ENCODE data around the gene TMEM41B. TPM values are rescaled to one million over a fixed set of nuclear protein-coding genes. Genes with fewer than 3 reads are reported as not detected.
A peak's percentile ranks its signal among the peaks of the same experiment; 100 is the strongest.

Gene TMEM41B
- polyA plus RNA-seq, 2 donors = 12.2 to 19.4 TPM

- Histone ChIP-seq H3K36me3 (ENCODE audit: control insufficient read depth in 2 of 2, insufficient read depth in 2 of 2, low read length in 1 of 2) (no peaks in the 10 kb centered on the region), H3K4me1 (ENCODE audit: control insufficient read depth in 2 of 2, insufficient read depth in 2 of 2, low read length in 1 of 2) (no peaks in the 10 kb centered on the region), H3K27me3 (ENCODE audit: control insufficient read depth in 1 of 2, insufficient read depth in 2 of 2, low read length in 2 of 2) (no peaks in the 10 kb centered on the region), H3K27ac (ENCODE audit: low read depth in 2 of 2, low read length in 1 of 2) (no peak overlapping the region), H3K4me3 (ENCODE audit: low read depth in 1 of 2, low read length in 2 of 2) (no peak overlapping the region), H3K9me3 (ENCODE audit: control insufficient read depth in 2 of 2, insufficient read depth in 1 of 2, low read depth in 1 of 2, low read length in 1 of 2) (no peaks in the 10 kb centered on the region)
- 70 to 78% methylated on average over 8 of the region's 8 CpGs for WGBS, 2 donors
Observed at GRCh38 chr11:9274499-9275258, 39.7 kb downstream of the TMEM41B start.

DNA sequence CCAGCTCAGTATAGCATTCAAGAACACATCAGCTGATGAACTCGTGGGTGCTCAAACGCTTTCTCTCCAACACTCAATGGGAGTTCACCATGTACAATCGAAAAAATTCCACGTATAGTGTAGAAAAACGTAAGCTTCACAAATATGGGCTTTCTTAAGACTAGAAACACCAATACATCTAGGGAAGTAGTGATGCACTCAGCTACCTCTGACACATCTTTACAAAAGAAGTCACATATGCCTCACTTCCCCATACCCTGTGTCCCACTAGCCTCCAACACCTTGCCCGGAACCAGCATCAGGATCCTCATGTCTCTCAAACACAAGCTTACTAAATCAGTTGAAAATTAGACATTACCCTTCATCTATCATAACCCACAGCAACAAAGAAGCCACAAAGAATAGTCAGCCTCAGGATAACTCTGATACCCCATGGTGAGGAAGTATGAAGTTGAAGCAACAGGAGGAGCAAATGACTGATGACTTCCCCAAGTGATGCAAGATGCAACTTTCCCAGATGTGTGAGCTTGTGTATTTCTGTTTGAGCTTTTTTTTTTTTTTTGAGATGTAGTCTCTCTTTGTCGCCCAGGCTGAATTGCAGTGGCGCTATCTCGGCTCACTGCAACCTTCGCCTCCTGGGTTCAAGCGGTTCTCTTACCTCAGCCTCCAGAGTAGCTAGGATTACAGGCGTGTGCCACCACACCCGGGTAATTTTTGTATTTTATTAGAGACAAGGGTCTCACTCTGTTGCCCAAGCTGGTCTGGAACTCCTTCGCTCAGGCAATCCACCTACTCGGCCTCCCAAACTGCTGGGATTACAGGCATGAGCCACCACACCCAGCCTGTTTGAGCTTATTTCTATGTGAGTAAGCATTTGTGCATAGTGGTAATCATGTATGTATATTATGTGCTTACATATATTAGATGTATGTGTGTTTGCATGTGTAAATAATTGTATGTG, 40.7 kb downstream of the TMEM41B start:
- WGBS, 2 donors = 89 to 92% methylated on average over 15 of the region's 15 CpGs
- H3K27ac ChIP-seq (ENCODE audit: low read depth in 2 of 2, low read length in 1 of 2) = no peak overlapping the region
- H3K27me3 ChIP-seq (ENCODE audit: control insufficient read depth in 1 of 2, insufficient read depth in 2 of 2, low read length in 2 of 2) = no peaks in the 10 kb centered on the region
- H3K4me3 ChIP-seq (ENCODE audit: low read depth in 1 of 2, low read length in 2 of 2) = no peak overlapping the region
- H3K4me1 ChIP-seq (ENCODE audit: control insufficient read depth in 2 of 2, insufficient read depth in 2 of 2, low read length in 1 of 2) = no peaks in the 10 kb centered on the region
- no peaks in the 10 kb centered on the region for H3K9me3 ChIP-seq (ENCODE audit: control insufficient read depth in 2 of 2, insufficient read depth in 1 of 2, low read depth in 1 of 2, low read length in 1 of 2)
- no peaks in the 10 kb centered on the region for H3K36me3 ChIP-seq (ENCODE audit: control insufficient read depth in 2 of 2, insufficient read depth in 2 of 2, low read length in 1 of 2)

- H3K27me3 ChIP-seq (ENCODE audit: control insufficient read depth in 1 of 2, insufficient read depth in 2 of 2, low read length in 2 of 2) = no peaks in the 10 kb centered on the region
- H3K36me3 ChIP-seq (ENCODE audit: control insufficient read depth in 2 of 2, insufficient read depth in 2 of 2, low read length in 1 of 2) = no peaks in the 10 kb centered on the region
- H3K4me1 ChIP-seq (ENCODE audit: control insufficient read depth in 2 of 2, insufficient read depth in 2 of 2, low read length in 1 of 2) = no peaks in the 10 kb centered on the region
- H3K9me3 ChIP-seq (ENCODE audit: control insufficient read depth in 2 of 2, insufficient read depth in 1 of 2, low read depth in 1 of 2, low read length in 1 of 2) = no peaks in the 10 kb centered on the region
- no peak overlapping the region for H3K4me3 ChIP-seq (ENCODE audit: low read depth in 1 of 2, low read length in 2 of 2)
- no peak overlapping the region for H3K27ac ChIP-seq (ENCODE audit: low read depth in 2 of 2, low read length in 1 of 2)
- WGBS, 2 donors = 91 to 96% methylated on average over 2 of the region's 2 CpGs
Observed at GRCh38 chr11:9269492-9270013, 44.8 kb downstream of the TMEM41B start.

GRCh38 chr11:9267680-9268079, 46.7 kb downstream of the TMEM41B start:
- no peaks in the 10 kb centered on the region for H3K36me3 ChIP-seq (ENCODE audit: control insufficient read depth in 2 of 2, insufficient read depth in 2 of 2, low read length in 1 of 2)
- no peak overlapping the region for H3K27ac ChIP-seq (ENCODE audit: low read depth in 2 of 2, low read length in 1 of 2)
- H3K27me3 ChIP-seq (ENCODE audit: control insufficient read depth in 1 of 2, insufficient read depth in 2 of 2, low read length in 2 of 2) = no peaks in the 10 kb centered on the region
- no peak overlapping the region for H3K4me3 ChIP-seq (ENCODE audit: low read depth in 1 of 2, low read length in 2 of 2)
- no peaks in the 10 kb centered on the region for H3K4me1 ChIP-seq (ENCODE audit: control insufficient read depth in 2 of 2, insufficient read depth in 2 of 2, low read length in 1 of 2)
- H3K9me3 ChIP-seq (ENCODE audit: control insufficient read depth in 2 of 2, insufficient read depth in 1 of 2, low read depth in 1 of 2, low read length in 1 of 2) = no peaks in the 10 kb centered on the region
- 87 to 93% methylated on average over 4 of the region's 4 CpGs for WGBS, 2 donors

GRCh38 chr11:9266926-9267325, 47.5 kb downstream of the TMEM41B start:
- Histone ChIP-seq H3K27ac (ENCODE audit: low read depth in 2 of 2, low read length in 1 of 2) (no peak overlapping the region), H3K36me3 (ENCODE audit: control insufficient read depth in 2 of 2, insufficient read depth in 2 of 2, low read length in 1 of 2) (no peaks in the 10 kb centered on the region), H3K4me3 (ENCODE audit: low read depth in 1 of 2, low read length in 2 of 2) (no peak overlapping the region), H3K9me3 (ENCODE audit: control insufficient read depth in 2 of 2, insufficient read depth in 1 of 2, low read depth in 1 of 2, low read length in 1 of 2) (no peaks in the 10 kb centered on the region), H3K27me3 (ENCODE audit: control insufficient read depth in 1 of 2, insufficient read depth in 2 of 2, low read length in 2 of 2) (no peaks in the 10 kb centered on the region), H3K4me1 (ENCODE audit: control insufficient read depth in 2 of 2, insufficient read depth in 2 of 2, low read length in 1 of 2) (no peaks in the 10 kb centered on the region)
- 89 to 91% methylated on average over 8 of the region's 8 CpGs for WGBS, 2 donors

DNA sequence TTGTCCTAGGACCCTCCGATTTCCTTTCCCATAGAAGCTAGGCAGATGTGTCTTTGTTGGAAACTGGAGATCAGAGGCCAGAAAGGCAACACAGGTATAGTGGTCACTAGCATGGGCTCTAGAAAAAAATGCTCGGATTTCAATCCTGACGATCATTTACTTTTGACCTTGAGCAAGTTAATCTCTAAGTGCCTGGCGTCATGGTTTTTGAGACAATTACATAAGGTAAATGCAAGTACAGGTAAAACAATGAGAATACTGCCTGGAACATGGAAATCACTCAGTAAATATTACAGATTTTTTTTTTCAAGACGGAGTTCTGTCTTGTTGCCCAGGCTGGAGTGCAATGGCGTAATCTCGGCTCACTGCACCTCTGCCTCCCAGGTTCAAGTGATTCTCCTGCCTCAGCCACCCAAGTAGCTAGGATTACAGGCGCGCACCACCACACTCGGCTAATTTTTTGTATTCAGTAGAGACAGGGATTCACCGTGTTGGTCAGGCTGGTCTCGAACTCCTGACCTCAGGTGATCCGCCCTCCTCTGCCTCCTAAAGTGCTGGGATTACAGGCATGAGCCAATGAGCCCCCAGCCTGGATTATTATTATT, 48.2 kb downstream of the TMEM41B start:
- Histone ChIP-seq H3K27me3 (ENCODE audit: control insufficient read depth in 1 of 2, insufficient read depth in 2 of 2, low read length in 2 of 2) (no peaks in the 10 kb centered on the region), H3K4me1 (ENCODE audit: control insufficient read depth in 2 of 2, insufficient read depth in 2 of 2, low read length in 1 of 2) (no peaks in the 10 kb centered on the region), H3K4me3 (ENCODE audit: low read depth in 1 of 2, low read length in 2 of 2) (no peak overlapping the region), H3K36me3 (ENCODE audit: control insufficient read depth in 2 of 2, insufficient read depth in 2 of 2, low read length in 1 of 2) (no peaks in the 10 kb centered on the region), H3K27ac (ENCODE audit: low read depth in 2 of 2, low read length in 1 of 2) (no peak overlapping the region), H3K9me3 (ENCODE audit: control insufficient read depth in 2 of 2, insufficient read depth in 1 of 2, low read depth in 1 of 2, low read length in 1 of 2) (no peaks in the 10 kb centered on the region)
- WGBS, 2 donors = 70 to 81% methylated on average over 13 of the region's 13 CpGs

DNA sequence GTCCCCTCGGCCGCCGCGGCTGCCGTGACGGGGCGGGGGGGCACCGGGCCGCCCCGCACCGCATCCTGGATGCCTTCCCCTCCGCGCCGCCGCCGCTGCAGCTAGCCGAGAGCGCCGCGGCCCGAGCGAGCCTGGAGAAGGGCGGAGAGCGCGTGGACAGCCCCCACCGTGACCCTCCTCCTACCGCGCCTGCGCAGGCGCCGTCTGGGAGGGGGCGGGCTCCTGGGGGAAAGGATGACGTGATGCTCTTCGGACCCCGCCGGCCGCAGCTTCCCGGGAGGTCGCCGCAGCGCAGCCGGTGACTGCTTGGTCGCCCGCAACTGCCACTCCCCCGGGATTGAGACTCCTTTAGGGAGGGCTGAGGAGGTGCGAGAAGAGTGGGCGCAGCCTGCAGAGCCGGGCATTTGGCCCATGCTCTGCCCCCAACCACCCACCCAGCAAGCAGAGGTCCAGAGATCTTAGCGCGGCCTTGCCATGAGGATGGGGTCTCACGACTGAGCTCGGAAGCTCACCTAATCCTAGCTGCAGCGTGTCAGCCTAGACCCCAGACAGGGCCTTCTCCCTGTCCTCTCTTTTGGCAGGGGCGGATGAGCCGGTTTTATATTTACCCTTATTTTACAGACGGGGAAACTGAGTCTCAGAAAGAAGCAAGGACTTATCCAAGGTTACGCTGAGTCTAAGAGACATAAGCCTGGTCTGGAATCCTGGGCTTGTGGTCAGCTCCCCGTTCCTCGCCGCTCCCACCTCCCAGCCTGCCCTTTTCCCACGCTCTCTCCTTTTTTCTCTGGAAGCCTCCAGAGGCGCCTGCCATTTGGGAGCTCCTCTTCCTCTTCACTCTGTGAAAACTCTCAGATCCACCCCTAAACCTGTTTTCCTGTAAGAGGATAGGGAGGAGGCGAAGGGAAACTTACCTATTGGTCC, 48.9 kb downstream of the TMEM41B start, which contains the start of gene DENND5A:
DENND5A (minus strand) TSS at position 140 of the 921 bp plus-strand sequence. CDS start 281 bp downstream, outside the sequence.
- H3K27me3 ChIP-seq (ENCODE audit: control insufficient read depth in 1 of 2, insufficient read depth in 2 of 2, low read length in 2 of 2) = no peaks in the 10 kb centered on the region
- H3K27ac ChIP-seq (ENCODE audit: low read depth in 2 of 2, low read length in 1 of 2) = peak within 1 kb of the TSS; percentile 85 to 89
- peaks cover 0 to 2% of the 10 kb centered on the region in 2 donors for H3K4me1 ChIP-seq (ENCODE audit: control insufficient read depth in 2 of 2, insufficient read depth in 2 of 2, low read length in 1 of 2)
- H3K9me3 ChIP-seq (ENCODE audit: control insufficient read depth in 2 of 2, insufficient read depth in 1 of 2, low read depth in 1 of 2, low read length in 1 of 2) = no peaks in the 10 kb centered on the region
- no peaks in the 10 kb centered on the region for H3K36me3 ChIP-seq (ENCODE audit: control insufficient read depth in 2 of 2, insufficient read depth in 2 of 2, low read length in 1 of 2)
- peak within 1 kb of the TSS; percentile 78 to 84 for H3K4me3 ChIP-seq (ENCODE audit: low read depth in 1 of 2, low read length in 2 of 2)
- 7% methylated on average over 57 to 63 of the region's 63 CpGs for WGBS, 2 donors

- Histone ChIP-seq H3K27ac (ENCODE audit: low read depth in 2 of 2, low read length in 1 of 2) (peak overlapping the region; percentile 85 to 89), H3K4me1 (ENCODE audit: control insufficient read depth in 2 of 2, insufficient read depth in 2 of 2, low read length in 1 of 2) (peaks cover 0 to 2% of the 10 kb centered on the region in 2 donors), H3K4me3 (ENCODE audit: low read depth in 1 of 2, low read length in 2 of 2) (peak overlapping the region; percentile 78 to 84), H3K36me3 (ENCODE audit: control insufficient read depth in 2 of 2, insufficient read depth in 2 of 2, low read length in 1 of 2) (no peaks in the 10 kb centered on the region), H3K9me3 (ENCODE audit: control insufficient read depth in 2 of 2, insufficient read depth in 1 of 2, low read depth in 1 of 2, low read length in 1 of 2) (no peaks in the 10 kb centered on the region), H3K27me3 (ENCODE audit: control insufficient read depth in 1 of 2, insufficient read depth in 2 of 2, low read length in 2 of 2) (no peaks in the 10 kb centered on the region)
- 1% methylated on average over 40 to 76 of the region's 76 CpGs for WGBS, 2 donors
Observed at GRCh38 chr11:9264316-9265210, 49.8 kb downstream of the TMEM41B start.

All from esophagus (tissue), 2 donors.